ENCODE data around the gene KCTD20. TPM values are rescaled to one million over a fixed set of nuclear protein-coding genes. Genes with fewer than 3 reads are reported as not detected.
A peak's percentile ranks its signal among the peaks of the same experiment; 100 is the strongest.

The KCTD20 gene
- total RNA-seq, 2 donors from 2014 or later, result 26.3 to 34.5 TPM

DNA sequence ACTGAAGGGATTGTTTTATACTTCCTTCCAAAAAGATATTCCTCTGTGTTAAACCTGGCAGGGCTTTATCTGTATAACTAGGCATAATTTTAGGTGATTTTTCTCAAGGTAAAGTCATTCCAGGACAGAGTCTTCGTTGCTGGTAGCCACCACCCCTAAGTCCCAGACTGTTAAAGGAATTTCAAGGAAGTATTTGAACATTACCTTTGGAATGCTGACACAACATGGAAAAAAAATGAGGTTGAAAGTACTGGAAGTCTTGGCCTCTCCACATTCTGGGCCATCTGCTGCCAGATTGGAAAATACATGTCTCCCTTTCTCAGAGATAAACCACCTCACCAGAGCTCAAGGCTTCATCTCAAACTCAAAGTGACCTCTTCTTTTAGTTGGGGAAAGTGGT lies 28.3 kb upstream of the KCTD20 start:
- DNase-seq (ENCODE audit: low spot score), result no peak
- TF ChIP-seq CTCF (IDR thresholded peaks at IDR 0.05), result no peak
- H3K27ac ChIP-seq, result no peak overlapping the region

GRCh38 chr6:36418558-36418957 lies 24.2 kb upstream of the KCTD20 start:
- no peak for DNase-seq (ENCODE audit: low spot score)
- peaks cover 0 to 9% of the 10 kb centered on the region in 2 donors for H3K4me1 ChIP-seq
- no peaks in the 10 kb centered on the region for H3K36me3 ChIP-seq
- no peak overlapping the region for H3K27ac ChIP-seq
- H3K9me3 ChIP-seq, result peaks cover 0 to under 1% of the 10 kb centered on the region in 2 donors
- H3K4me3 ChIP-seq, result no peak overlapping the region
- no peak for TF ChIP-seq CTCF (IDR thresholded peaks at IDR 0.05)
- H3K27me3 ChIP-seq, result no peaks in the 10 kb centered on the region

More for the DNA sequence above, 28.3 kb upstream of the KCTD20 start:
- no peaks in the 10 kb centered on the region for H3K36me3 ChIP-seq
- peaks cover 0 to 7% of the 10 kb centered on the region in 2 donors for H3K9me3 ChIP-seq
- H3K27me3 ChIP-seq, result no peaks in the 10 kb centered on the region
- H3K4me1 ChIP-seq, result no peaks in the 10 kb centered on the region
- no peak overlapping the region for H3K4me3 ChIP-seq

DNA sequence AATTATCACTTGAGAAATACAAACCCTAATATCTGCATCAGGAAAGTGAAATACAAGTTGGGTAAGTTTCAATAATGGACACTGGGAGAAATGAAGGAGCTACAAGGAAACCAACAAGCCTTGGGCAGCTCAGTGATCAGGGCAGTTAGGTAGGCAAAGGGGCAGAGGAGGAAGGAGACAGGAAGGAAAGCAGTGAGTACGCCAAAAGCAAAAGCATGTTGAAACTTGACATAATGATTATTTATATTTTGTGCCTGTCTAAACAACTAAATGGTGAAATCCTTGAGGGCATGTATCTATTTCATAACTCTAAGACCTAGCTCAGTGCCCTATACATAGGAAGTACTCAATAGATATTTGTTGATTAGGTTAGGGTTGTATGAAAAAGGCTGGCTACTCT lies 23.5 kb upstream of the KCTD20 start:
- no peak for TF ChIP-seq CTCF (IDR thresholded peaks at IDR 0.05)

GRCh38 chr6:36422714-36423100 lies 20.1 kb upstream of the KCTD20 start:
- Histone ChIP-seq H3K27ac (peak overlapping the region; percentile 76 to 83), H3K4me1 (peaks cover 0 to 9% of the 10 kb centered on the region in 2 donors), H3K9me3 (no peaks in the 10 kb centered on the region), H3K27me3 (no peaks in the 10 kb centered on the region), H3K36me3 (no peaks in the 10 kb centered on the region), H3K4me3 (peak overlapping the region; percentile 50 to 54)
- no peak for DNase-seq (ENCODE audit: low spot score)
- TF ChIP-seq CTCF (IDR thresholded peaks at IDR 0.05), result no peak

More for the DNA sequence above, 23.5 kb upstream of the KCTD20 start:
- Histone ChIP-seq H3K27ac (no peak overlapping the region), H3K36me3 (no peaks in the 10 kb centered on the region), H3K27me3 (no peaks in the 10 kb centered on the region), H3K4me1 (peaks cover 0 to 9% of the 10 kb centered on the region in 2 donors), H3K9me3 (no peaks in the 10 kb centered on the region), H3K4me3 (no peak overlapping the region)
- no peak for DNase-seq (ENCODE audit: low spot score)

DNA sequence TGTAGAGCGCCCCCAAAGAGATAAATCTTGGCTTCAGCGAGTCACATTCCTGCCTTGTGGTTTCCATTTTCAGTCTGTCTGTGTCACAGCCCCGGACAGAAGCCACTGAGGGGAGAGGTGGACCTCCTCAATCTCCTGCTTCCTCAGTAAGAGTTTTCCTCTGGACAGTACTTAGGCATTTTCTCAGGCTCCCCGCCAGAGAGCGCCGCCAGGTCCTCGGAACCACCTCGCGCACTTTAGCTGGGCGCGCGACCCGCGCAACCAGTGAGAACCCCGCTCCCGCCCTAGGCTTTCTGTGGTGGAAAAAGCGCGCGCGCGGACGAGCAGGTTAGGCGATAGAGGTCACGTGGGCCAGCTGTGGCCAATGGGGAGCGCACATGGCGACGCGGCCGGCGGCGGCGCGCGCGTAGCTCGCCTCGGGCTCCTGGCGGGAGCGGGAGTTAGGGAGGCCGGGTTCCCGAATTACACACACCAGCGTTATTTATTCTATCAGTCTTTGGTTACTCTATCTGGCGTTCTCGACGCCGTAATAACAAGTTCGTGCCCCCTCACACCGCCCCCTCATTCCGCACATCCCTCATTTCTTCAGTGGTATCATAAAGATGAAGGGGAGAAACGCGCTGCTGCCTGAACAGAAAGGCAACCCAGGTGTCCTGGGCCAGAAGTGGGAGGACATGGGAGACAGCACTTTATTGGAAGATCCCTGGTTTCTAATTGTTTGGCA lies 19.5 kb upstream of the KCTD20 start:
- Histone ChIP-seq H3K4me3 (peak overlapping the region; percentile 50 to 54), H3K27me3 (no peaks in the 10 kb centered on the region), H3K36me3 (no peaks in the 10 kb centered on the region), H3K4me1 (peaks cover 0 to 9% of the 10 kb centered on the region in 2 donors), H3K27ac (peak overlapping the region; percentile 76 to 83), H3K9me3 (no peaks in the 10 kb centered on the region)
- TF ChIP-seq CTCF (IDR thresholded peaks at IDR 0.05), result peak; percentile 42 to 76
- peak; percentile 99 for DNase-seq (ENCODE audit: low spot score)

DNA sequence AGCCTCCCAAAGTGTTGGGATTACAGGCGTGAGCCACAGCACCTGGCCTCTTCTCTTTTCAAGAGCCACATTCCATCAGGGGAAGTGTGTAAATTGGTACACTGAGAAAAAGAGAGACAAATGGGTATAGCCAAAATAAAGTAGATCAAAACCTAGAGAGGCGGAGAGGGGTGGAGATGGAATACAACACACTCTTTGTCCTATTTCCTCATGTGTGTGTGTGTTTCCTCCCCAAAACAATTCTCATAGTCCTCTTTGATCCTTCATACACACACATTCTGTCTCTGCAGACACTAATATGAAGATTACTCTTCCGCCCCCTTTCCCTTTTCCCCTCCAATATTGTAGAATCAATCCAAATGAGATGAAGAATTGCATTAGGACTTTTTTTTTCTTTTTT lies 16.2 kb upstream of the KCTD20 start:
- no peak for TF ChIP-seq CTCF (IDR thresholded peaks at IDR 0.05)
- H3K27me3 ChIP-seq, result no peaks in the 10 kb centered on the region
- no peak overlapping the region for H3K27ac ChIP-seq
- no peaks in the 10 kb centered on the region for H3K36me3 ChIP-seq
- DNase-seq (ENCODE audit: low spot score), result no peak
- H3K4me1 ChIP-seq, result peaks cover 0 to 9% of the 10 kb centered on the region in 2 donors
- no peaks in the 10 kb centered on the region for H3K9me3 ChIP-seq
- no peak overlapping the region for H3K4me3 ChIP-seq

Data from right atrium auricular region (tissue), 2 donors.